ENCODE measurements around the gene ITM2A.

- TF ChIP-seq, protein P1, sequence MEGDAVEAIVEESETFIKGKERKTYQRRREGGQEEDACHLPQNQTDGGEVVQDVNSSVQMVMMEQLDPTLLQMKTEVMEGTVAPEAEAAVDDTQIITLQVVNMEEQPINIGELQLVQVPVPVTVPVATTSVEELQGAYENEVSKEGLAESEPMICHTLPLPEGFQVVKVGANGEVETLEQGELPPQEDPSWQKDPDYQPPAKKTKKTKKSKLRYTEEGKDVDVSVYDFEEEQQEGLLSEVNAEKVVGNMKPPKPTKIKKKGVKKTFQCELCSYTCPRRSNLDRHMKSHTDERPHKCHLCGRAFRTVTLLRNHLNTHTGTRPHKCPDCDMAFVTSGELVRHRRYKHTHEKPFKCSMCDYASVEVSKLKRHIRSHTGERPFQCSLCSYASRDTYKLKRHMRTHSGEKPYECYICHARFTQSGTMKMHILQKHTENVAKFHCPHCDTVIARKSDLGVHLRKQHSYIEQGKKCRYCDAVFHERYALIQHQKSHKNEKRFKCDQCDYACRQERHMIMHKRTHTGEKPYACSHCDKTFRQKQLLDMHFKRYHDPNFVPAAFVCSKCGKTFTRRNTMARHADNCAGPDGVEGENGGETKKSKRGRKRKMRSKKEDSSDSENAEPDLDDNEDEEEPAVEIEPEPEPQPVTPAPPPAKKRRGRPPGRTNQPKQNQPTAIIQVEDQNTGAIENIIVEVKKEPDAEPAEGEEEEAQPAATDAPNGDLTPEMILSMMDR (IDR thresholded peaks at IDR 0.05), result no peak
- TF ChIP-seq ZFX (IDR thresholded peaks at IDR 0.05; ENCODE audit: borderline replicate concordance), result no peak
Observed at GRCh38 chrX:79400623-79401022, 33.5 kb upstream of the ITM2A start.

Data from 22Rv1 (cell line).